Muscle layer of duodenum (tissue), 2 donors: ENCODE results near the gene KCNC1.

Experiments used
- H3K27ac ChIP-seq: one replicate; pipeline ENCODE4 v1.7.0; 2013; ENCODE audit warnings: mild to moderate bottlenecking, low read length
- H3K27me3 ChIP-seq: one replicate; pipeline ENCODE4 v1.7.0; 2013; ENCODE audit warnings: low read depth, mild to moderate bottlenecking, control low read depth, low read length
- H3K36me3 ChIP-seq, 2 donors: one replicate each; pipeline ENCODE4 v1.7.0; 2013; ENCODE audit warnings: low read length in 2 of 2, control low read depth in 1 of 2, mild to moderate bottlenecking in 1 of 2; ENCODE audit not compliant: insufficient read depth in 2 of 2, control insufficient read depth in 1 of 2
- H3K4me1 ChIP-seq, 2 donors: one replicate each; pipeline ENCODE4 v1.7.0; 2013; ENCODE audit warnings: low read length in 2 of 2, mild to moderate bottlenecking in 2 of 2, control low read depth in 1 of 2, moderate library complexity in 1 of 2; ENCODE audit not compliant: insufficient read depth in 2 of 2, control insufficient read depth in 1 of 2
- H3K4me3 ChIP-seq, 2 donors: one replicate each; pipeline ENCODE4 v1.7.0; 2013; ENCODE audit warnings: low read length in 2 of 2, low read depth in 1 of 2, mild to moderate bottlenecking in 1 of 2
- H3K9me3 ChIP-seq, 2 donors: one replicate each; pipeline ENCODE4 v1.7.0; 2013; ENCODE audit warnings: low read length in 2 of 2, control low read depth in 1 of 2, mild to moderate bottlenecking in 1 of 2; ENCODE audit not compliant: control insufficient read depth in 1 of 2
- donor health status: healthy.

Gene KCNC1

GRCh38 chr11:17771841-17772401, 37.3 kb downstream of the KCNC1 start:
- no peaks in the 10 kb centered on the region for H3K27me3 ChIP-seq
- no peak overlapping the region for H3K27ac ChIP-seq
- no peaks in the 10 kb centered on the region for H3K4me1 ChIP-seq
- H3K9me3 ChIP-seq, result no peaks in the 10 kb centered on the region
- H3K36me3 ChIP-seq, result no peaks in the 10 kb centered on the region
- no peak overlapping the region for H3K4me3 ChIP-seq

GRCh38 chr11:17772704-17773600, 38.4 kb downstream of the KCNC1 start:
- Histone ChIP-seq H3K27me3 (no peaks in the 10 kb centered on the region), H3K4me3 (no peak overlapping the region), H3K9me3 (no peaks in the 10 kb centered on the region), H3K36me3 (no peaks in the 10 kb centered on the region), H3K27ac (no peak overlapping the region), H3K4me1 (no peaks in the 10 kb centered on the region)

GRCh38 chr11:17773674-17774073, 39.1 kb downstream of the KCNC1 start:
- no peak overlapping the region for H3K4me3 ChIP-seq
- no peak overlapping the region for H3K27ac ChIP-seq
- no peaks in the 10 kb centered on the region for H3K4me1 ChIP-seq
- no peaks in the 10 kb centered on the region for H3K27me3 ChIP-seq
- H3K36me3 ChIP-seq, result no peaks in the 10 kb centered on the region
- H3K9me3 ChIP-seq, result no peaks in the 10 kb centered on the region

- H3K9me3 ChIP-seq, result no peaks in the 10 kb centered on the region
- no peaks in the 10 kb centered on the region for H3K27me3 ChIP-seq
- H3K36me3 ChIP-seq, result no peaks in the 10 kb centered on the region
- no peak overlapping the region for H3K27ac ChIP-seq
- no peak overlapping the region for H3K4me3 ChIP-seq
- H3K4me1 ChIP-seq, result no peaks in the 10 kb centered on the region
These were observed 39.9 kb downstream of the KCNC1 start for GRCh38 chr11:17774232-17775034.

GRCh38 chr11:17775035-17775348, 40.4 kb downstream of the KCNC1 start:
- Histone ChIP-seq H3K4me1 (no peaks in the 10 kb centered on the region), H3K27ac (no peak overlapping the region), H3K36me3 (no peaks in the 10 kb centered on the region), H3K4me3 (no peak overlapping the region), H3K27me3 (no peaks in the 10 kb centered on the region), H3K9me3 (no peaks in the 10 kb centered on the region)

GRCh38 chr11:17775507-17776211, 41.1 kb downstream of the KCNC1 start:
- no peak overlapping the region for H3K4me3 ChIP-seq
- no peaks in the 10 kb centered on the region for H3K9me3 ChIP-seq
- no peaks in the 10 kb centered on the region for H3K27me3 ChIP-seq
- H3K4me1 ChIP-seq, result no peaks in the 10 kb centered on the region
- H3K27ac ChIP-seq, result no peak overlapping the region
- H3K36me3 ChIP-seq, result no peaks in the 10 kb centered on the region

GRCh38 chr11:17776212-17776875, 41.8 kb downstream of the KCNC1 start:
- Histone ChIP-seq H3K4me3 (no peak overlapping the region), H3K27me3 (no peaks in the 10 kb centered on the region), H3K36me3 (no peaks in the 10 kb centered on the region), H3K9me3 (no peaks in the 10 kb centered on the region), H3K4me1 (no peaks in the 10 kb centered on the region), H3K27ac (no peak overlapping the region)

GRCh38 chr11:17777086-17777737, 42.6 kb downstream of the KCNC1 start:
- no peak overlapping the region for H3K4me3 ChIP-seq
- no peaks in the 10 kb centered on the region for H3K27me3 ChIP-seq
- H3K27ac ChIP-seq, result no peak overlapping the region
- H3K4me1 ChIP-seq, result no peaks in the 10 kb centered on the region
- no peaks in the 10 kb centered on the region for H3K36me3 ChIP-seq
- no peaks in the 10 kb centered on the region for H3K9me3 ChIP-seq

GRCh38 chr11:17777738-17778091, 43.1 kb downstream of the KCNC1 start:
- H3K4me3 ChIP-seq, result no peak overlapping the region
- no peaks in the 10 kb centered on the region for H3K27me3 ChIP-seq
- H3K4me1 ChIP-seq, result no peaks in the 10 kb centered on the region
- H3K27ac ChIP-seq, result no peak overlapping the region
- H3K9me3 ChIP-seq, result no peaks in the 10 kb centered on the region
- no peaks in the 10 kb centered on the region for H3K36me3 ChIP-seq

GRCh38 chr11:17778352-17778751, 43.8 kb downstream of the KCNC1 start:
- Histone ChIP-seq H3K27me3 (no peaks in the 10 kb centered on the region), H3K36me3 (no peaks in the 10 kb centered on the region), H3K9me3 (no peaks in the 10 kb centered on the region), H3K4me1 (no peaks in the 10 kb centered on the region), H3K4me3 (no peak overlapping the region), H3K27ac (no peak overlapping the region)
